Adrenal gland (tissue), 12 donors: ENCODE measurements around the gene SHISA7. TPM values are rescaled to one million over a fixed set of nuclear protein-coding genes. Genes with fewer than 3 reads are reported as not detected.

Experiments
- DNase-seq, 7 donors: peaks; one replicate each; pipeline ENCODE4 v3.0.0-alpha.2; 2019 to 2020
- H3K27ac ChIP-seq, 5 donors: fragments of 200-600 bp; sonication (generic) in 4 of 5; 1 replicate in 3 of 5; 2 replicates in 2 of 5; pipeline versions ENCODE4 v1.5.1 to v1.8.0; 2016 to 2020; ENCODE audit warnings: mild to moderate bottlenecking in 1 of 5
- H3K27me3 ChIP-seq: fragments of 200-600 bp; 2 replicates; pipeline ENCODE4 v1.8.0; 2021
- H3K36me3 ChIP-seq, 2 donors: fragments of 200-600 bp; replicated peaks in 1 of 2; 1 replicate in 1 of 2; 2 replicates in 1 of 2; pipeline versions ENCODE4 v1.5.1 to v1.8.0; 2018 to 2022
- H3K4me1 ChIP-seq, 2 donors: fragments of 200-600 bp; replicated peaks in 1 of 2; 1 replicate in 1 of 2; 2 replicates in 1 of 2; pipeline versions ENCODE4 v1.5.1 to v1.8.0; 2018 to 2021
- H3K4me3 ChIP-seq, 4 donors: fragments of 200-600 bp; sonication (generic) in 3 of 4; one replicate each; pipeline ENCODE4 v1.5.1; 2016 to 2018
- H3K9me3 ChIP-seq, 3 donors: fragments of 200-600 bp; sonication (generic) in 1 of 3; replicated peaks in 1 of 3; 1 replicate in 2 of 3; 2 replicates in 1 of 3; pipeline versions ENCODE4 v1.5.1 to v1.8.0; 2016 to 2021
- POLR2A ChIP-seq, 2 donors: fragments of 450-650 bp; IDR thresholded peaks; one replicate each; pipeline ENCODE4 v1.6.1; 2017; ENCODE audit warnings: antibody characterized with exemption in 2 of 2, mild to moderate bottlenecking in 2 of 2, moderate library complexity in 1 of 2
- WGBS, 4 donors: extraction: QIAGEN DNeasy Blood & Tissue Kit in 2 of 4; methylation state at CpG; one replicate each; pipeline versions ENCODE4 v1.1.5 to v1.1.7; 2013 to 2017; 5-methylcytosine and 5-hydroxymethylcytosine counted together
- intact Hi-C, 2 donors: fragments of 100-400 bp; cut with DNase I; formaldehyde crosslinking; loops; one replicate each; pipeline versions ENCODE4 v1.14.1 to v1.15.0; 2022 to 2023
- polyA plus RNA-seq, 3 donors: library from polyadenylated mRNA; stranded (reverse); fragments of 200-250 nt in 2 of 3; fragments of 350-450 nt in 1 of 3; fragmentation: Illumina TruSeq in 1 of 3; extraction: RNeasy Lipid Tissue Mini Kit (QIAGEN cat#74804) in 1 of 3; gene quantifications; one replicate each; pipeline ENCODE4 v1.2.3, GENCODE V29; 2013 to 2014
- total RNA-seq, 9 donors: library from RNA; depleted of rRNA in 4 of 9; stranded (reverse); fragments of >200 nt in 4 of 9; fragments of 120-200 nt in 1 of 9; fragmentation: NEBNext Ultra II Directional in 1 of 9; extraction: Animal tissue kit (Norgen Biotek cat#: 25700) in 1 of 9; gene quantifications; one replicate each; pipeline versions ENCODE4 v1.1.0 to v1.2.4, GENCODE V29; 2013 to 2023
- TF ChIP-seq, protein P1 (sequence below), 6 experiments: fragments of 450-650 bp in 4 of 6; fragments of 200-600 bp in 2 of 6; sonication (generic) in 1 of 6; IDR thresholded peaks; 1 replicate in 5 of 6; 2 replicates in 1 of 6; pipeline versions ENCODE4 v1.5.1 to v1.8.0; 2016 to 2021; ENCODE audit warnings: antibody characterized with exemption in 6 of 6, mild to moderate bottlenecking in 2 of 6, moderate library complexity in 1 of 6
- donor health status: healthy with polysubstance abuse.
- donor health status: Bipolar disorder and iron deficiency.
- donor health status: DM: yes; HTN: yes; CAD: no.
- donor health status: DM: no; HTN: no; CAD: no.
- donor health status: DM: no; HTN: no; CAD: no.
- donor health status: DM: yes; HTN: yes; CAD: no.

SHISA7 gene
- total and polyA plus RNA-seq, 12 donors: 0.08 to 1.3 (median 0.44) TPM; not detected in 4

DNA sequence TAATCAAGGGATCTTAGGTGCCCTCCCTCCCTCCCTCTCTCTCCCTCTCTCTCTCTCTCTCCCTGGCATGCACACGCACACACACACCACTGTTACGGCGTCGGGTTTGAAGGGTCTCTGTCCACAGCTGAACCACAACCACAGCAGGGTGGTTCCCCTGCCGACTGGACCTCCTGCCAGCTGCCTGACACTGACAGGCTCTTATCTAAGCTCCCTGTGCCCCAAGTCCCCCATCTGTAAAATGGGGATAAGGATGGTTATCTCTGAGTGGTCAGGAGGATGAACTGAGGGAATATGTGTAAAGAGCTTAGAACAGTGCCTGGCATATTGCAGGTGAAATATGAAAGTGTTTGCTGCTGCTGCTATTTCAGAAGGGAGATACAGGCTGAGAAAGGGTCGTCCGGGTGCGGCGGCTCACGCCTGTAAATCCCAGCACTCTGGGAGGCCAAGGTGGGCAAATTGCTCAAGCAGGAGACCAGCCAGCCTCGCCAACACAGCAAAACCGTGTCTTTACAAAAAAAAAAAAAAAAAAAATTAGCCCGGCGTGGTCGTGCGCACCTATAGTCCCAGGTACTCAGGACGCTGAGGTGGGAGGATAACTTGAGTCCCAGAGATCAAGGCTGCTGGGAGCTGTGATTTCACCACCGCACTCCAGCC, 852 bp upstream of the SHISA7 start:
- Histone ChIP-seq H3K9me3 (no peaks in the 10 kb centered on the region), H3K27me3 (peaks cover 51% of the 10 kb centered on the region), H3K27ac (no peak overlapping the region), H3K4me1 (no peaks in the 10 kb centered on the region), H3K36me3 (no peaks in the 10 kb centered on the region), H3K4me3 (no peak overlapping the region)
- no peak for DNase-seq
- TF ChIP-seq POLR2A (IDR thresholded peaks at IDR 0.05): no peak
- TF ChIP-seq, protein P1, sequence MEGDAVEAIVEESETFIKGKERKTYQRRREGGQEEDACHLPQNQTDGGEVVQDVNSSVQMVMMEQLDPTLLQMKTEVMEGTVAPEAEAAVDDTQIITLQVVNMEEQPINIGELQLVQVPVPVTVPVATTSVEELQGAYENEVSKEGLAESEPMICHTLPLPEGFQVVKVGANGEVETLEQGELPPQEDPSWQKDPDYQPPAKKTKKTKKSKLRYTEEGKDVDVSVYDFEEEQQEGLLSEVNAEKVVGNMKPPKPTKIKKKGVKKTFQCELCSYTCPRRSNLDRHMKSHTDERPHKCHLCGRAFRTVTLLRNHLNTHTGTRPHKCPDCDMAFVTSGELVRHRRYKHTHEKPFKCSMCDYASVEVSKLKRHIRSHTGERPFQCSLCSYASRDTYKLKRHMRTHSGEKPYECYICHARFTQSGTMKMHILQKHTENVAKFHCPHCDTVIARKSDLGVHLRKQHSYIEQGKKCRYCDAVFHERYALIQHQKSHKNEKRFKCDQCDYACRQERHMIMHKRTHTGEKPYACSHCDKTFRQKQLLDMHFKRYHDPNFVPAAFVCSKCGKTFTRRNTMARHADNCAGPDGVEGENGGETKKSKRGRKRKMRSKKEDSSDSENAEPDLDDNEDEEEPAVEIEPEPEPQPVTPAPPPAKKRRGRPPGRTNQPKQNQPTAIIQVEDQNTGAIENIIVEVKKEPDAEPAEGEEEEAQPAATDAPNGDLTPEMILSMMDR (IDR thresholded peaks at IDR 0.05): no peak
- intact Hi-C loops: no loop called here
- 29 to 34% (median 31%) methylated on average over 17 to 18 of the region's 18 CpGs for WGBS, 4 donors

DNA sequence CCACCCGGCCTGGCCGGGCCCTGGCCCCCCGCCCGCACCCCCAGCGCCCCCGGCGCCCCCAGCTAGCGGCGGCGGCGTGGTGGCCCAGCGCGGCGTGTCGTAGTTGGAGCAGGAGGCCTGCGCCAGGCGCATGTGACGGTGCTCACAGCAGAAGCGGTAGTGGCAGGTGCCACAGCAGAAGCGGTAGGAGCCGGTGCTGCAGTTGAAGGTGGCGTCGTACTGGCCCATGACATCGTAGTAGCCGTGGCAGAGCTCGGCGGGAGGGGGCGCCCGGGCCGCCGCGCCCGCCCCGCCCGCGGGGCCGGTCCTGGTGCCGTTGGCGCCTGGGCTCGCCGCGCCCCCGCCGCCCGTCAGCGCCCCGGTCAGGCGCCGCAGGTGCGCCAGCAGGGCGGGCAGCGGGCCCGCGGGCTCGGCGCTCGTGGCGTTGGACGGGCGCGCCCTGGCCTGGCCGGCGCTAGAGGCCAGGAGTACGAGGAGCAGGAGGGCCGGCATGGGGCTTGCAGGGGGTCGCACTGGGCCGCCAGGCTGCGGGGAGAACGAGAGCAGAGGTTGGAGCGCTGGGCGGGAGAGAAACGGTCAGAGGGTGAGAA, 633 bp downstream of the SHISA7 start:
- Histone ChIP-seq H3K36me3 (no peaks in the 10 kb centered on the region), H3K9me3 (no peaks in the 10 kb centered on the region), H3K4me1 (no peaks in the 10 kb centered on the region), H3K27ac (no peak overlapping the region), H3K27me3 (peaks cover 55% of the 10 kb centered on the region), H3K4me3 (no peak overlapping the region)
- no peak for DNase-seq
- TF ChIP-seq, protein P1 (IDR thresholded peaks at IDR 0.05): no peak
- no peak for TF ChIP-seq POLR2A (IDR thresholded peaks at IDR 0.05)
- 0 to 3% (median 2%) methylated on average over 13 to 61 of the region's 72 CpGs for WGBS, 4 donors
- intact Hi-C loops: no loop called here

DNA sequence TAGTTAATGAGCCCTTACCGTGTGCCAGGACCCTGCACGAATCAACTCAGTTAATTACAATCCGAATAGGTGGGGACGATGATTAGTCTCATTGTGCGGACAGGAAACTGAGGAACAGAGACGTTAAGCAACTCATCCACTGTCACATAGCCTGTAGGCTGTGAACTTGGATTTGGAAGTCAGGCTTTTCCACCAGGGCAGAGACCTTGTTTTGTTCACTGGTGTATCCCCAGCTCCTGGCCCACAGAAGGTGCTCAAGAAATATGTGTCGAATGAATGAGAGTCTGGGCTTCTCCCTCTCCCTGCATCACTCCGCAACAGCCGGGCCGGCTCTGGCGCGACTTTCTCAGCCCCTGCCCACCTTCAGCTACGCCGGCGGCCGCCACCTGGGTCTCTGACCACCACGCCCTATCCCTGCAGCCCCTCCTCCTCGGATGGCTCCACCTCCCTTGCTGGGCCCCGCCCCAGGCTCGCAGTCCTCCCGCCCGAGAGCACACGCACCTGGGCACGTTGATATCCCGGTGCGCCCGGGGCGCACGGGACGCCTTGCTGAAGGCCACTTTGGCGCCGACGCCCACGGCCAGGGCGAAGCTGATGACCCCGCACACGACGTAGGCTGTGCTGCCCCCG, 1.3 kb downstream of the SHISA7 start:
- Histone ChIP-seq H3K4me3 (no peak overlapping the region), H3K36me3 (no peaks in the 10 kb centered on the region), H3K27me3 (peaks cover 55% of the 10 kb centered on the region), H3K9me3 (no peaks in the 10 kb centered on the region), H3K4me1 (no peaks in the 10 kb centered on the region), H3K27ac (no peak overlapping the region)
- TF ChIP-seq POLR2A (IDR thresholded peaks at IDR 0.05): no peak
- TF ChIP-seq, protein P1 (IDR thresholded peaks at IDR 0.05): no peak
- no peak for DNase-seq
- 3 to 6% (median 5%) methylated on average over 7 to 39 of the region's 39 CpGs for WGBS, 4 donors
- intact Hi-C loops: no loop called here

DNA sequence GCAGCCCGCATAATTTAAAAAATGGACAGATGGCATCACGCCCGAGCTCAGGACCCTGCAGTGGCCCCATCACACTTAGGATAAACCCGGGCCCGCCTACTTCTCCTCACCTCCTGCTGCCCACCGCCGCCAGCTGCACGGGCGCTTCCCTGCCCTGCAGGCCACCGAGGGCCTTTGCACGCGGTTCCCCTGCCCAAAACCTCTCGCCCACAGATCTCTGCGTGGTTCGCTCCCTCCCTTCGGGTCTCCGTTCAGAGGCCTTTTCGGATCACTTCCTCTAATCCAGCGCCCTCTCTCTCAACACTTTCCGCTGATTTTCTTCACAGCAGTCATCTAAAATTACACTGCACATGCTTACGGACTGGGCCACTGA, 1.8 kb downstream of the SHISA7 start:
- DNase-seq: no peak
- Histone ChIP-seq H3K27me3 (peaks cover 55% of the 10 kb centered on the region), H3K36me3 (no peaks in the 10 kb centered on the region), H3K27ac (no peak overlapping the region), H3K4me3 (no peak overlapping the region), H3K9me3 (no peaks in the 10 kb centered on the region), H3K4me1 (no peaks in the 10 kb centered on the region)
- WGBS, 4 donors: 6 to 16% (median 7%) methylated on average over 21 of the region's 21 CpGs
- intact Hi-C loops: no loop called here
- TF ChIP-seq POLR2A (IDR thresholded peaks at IDR 0.05): no peak
- TF ChIP-seq, protein P1 (IDR thresholded peaks at IDR 0.05): no peak
